ENCODE results near the gene GLB1L3.

The GLB1L3 gene

DNA sequence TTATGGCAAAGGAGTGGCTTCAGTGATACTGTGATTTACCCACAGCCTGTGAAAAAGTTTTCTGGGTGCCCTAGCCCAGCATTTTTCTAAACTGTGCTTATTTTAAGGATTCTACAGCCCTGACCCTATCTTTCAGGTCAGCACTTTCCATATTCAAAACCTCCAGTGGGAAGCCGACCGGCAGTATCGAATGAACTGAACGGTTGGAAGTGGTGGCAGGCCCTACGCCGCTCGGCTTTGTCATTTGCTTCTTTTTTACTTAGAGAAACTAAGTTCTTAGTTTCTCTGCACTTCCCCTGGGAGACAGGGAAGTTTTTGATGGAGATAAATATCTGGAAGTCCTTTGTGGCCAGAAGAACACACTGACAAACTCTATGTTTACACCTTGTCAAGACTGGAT lies 56.6 kb downstream of the GLB1L3 start:
- TF ChIP-seq, protein P1, sequence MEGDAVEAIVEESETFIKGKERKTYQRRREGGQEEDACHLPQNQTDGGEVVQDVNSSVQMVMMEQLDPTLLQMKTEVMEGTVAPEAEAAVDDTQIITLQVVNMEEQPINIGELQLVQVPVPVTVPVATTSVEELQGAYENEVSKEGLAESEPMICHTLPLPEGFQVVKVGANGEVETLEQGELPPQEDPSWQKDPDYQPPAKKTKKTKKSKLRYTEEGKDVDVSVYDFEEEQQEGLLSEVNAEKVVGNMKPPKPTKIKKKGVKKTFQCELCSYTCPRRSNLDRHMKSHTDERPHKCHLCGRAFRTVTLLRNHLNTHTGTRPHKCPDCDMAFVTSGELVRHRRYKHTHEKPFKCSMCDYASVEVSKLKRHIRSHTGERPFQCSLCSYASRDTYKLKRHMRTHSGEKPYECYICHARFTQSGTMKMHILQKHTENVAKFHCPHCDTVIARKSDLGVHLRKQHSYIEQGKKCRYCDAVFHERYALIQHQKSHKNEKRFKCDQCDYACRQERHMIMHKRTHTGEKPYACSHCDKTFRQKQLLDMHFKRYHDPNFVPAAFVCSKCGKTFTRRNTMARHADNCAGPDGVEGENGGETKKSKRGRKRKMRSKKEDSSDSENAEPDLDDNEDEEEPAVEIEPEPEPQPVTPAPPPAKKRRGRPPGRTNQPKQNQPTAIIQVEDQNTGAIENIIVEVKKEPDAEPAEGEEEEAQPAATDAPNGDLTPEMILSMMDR (IDR thresholded peaks at IDR 0.05; ENCODE audit: low read depth, low read length) = no peak
- H3K4me3 ChIP-seq (ENCODE audit: low read depth, low read length) = no peak overlapping the region

DNA sequence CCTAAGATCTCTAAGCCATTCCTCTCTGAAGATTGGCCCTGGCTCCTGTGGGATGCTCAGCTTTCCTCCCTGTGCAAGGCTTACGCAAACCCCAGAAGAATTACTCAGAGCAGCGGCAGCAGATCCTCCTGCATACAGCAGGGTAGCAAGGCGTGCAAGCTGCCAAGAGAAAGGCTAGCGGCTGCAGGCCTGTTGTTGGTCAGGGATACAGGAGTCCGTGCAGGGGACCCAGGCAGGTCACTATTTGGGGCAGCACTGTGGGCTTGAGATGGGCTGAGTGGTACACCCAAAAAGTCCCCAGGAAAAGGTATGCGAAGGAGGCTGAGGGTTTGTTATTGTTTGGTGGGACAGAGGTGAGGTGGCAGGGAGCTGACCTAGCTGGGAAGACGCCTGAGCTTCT lies 57.1 kb downstream of the GLB1L3 start:
- TF ChIP-seq, protein P1 (IDR thresholded peaks at IDR 0.05; ENCODE audit: low read depth, low read length) = no peak
- H3K4me3 ChIP-seq (ENCODE audit: low read depth, low read length) = no peak overlapping the region

DNA sequence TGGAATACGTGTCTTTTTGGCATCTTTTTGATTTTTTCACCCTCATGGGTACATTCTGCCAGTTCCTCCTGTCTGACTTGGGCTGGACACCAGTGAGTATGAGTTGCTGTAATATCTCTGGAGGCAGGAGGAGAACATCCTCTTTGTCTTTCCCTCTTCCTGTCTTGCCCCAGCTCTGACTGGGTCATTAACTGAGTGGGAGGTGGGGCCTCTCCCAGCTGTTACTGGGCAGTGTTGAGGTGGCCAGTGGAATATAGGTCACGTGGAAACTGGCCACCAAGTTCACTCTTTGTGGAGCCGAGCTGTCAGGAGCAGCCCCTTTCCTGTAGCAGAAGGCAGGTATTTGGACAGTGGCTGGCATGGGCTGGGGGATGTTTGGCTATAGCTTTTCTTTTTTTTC lies 57.8 kb downstream of the GLB1L3 start:
- TF ChIP-seq, protein P1 (IDR thresholded peaks at IDR 0.05; ENCODE audit: low read depth, low read length) = no peak
- H3K4me3 ChIP-seq (ENCODE audit: low read depth, low read length) = no peak overlapping the region

DNA sequence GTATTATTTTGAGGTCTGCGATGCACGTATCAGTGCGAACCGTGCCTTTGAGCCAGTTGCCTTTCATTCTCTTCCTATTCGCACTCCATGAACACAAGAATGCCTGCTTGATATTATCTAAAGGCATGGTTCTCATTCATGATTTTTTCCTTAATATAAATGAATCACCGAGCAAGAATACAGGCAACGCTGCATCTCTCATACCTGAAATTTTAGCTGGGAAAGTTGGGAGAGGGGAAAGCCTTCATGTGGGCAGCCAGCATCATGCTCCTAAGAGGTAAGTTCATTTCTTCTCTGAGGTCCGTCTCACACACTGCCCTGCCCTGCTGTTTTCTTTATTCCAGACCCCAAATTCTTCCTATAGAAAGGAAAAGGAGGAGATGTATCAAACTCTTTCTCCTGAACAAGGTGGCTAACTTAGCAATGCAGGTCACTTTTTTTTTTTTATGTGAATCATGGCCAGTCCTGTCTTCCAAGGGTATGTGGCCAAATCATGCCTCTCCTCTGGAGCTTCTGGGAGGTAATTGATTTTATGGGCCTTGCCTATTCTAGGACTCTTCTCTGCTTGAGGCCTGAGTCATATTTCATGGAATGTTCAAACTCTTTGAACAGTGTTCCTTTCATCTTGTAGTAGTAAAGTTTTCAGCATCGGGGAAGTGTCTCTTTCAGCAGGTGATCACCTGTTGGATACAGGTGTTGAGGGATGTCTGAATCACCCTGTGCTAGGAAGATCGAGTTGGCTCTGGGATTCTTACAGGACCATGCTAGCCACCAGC lies 58.8 kb downstream of the GLB1L3 start:
- H3K4me3 ChIP-seq (ENCODE audit: low read depth, low read length) = no peak overlapping the region
- TF ChIP-seq, protein P1 (IDR thresholded peaks at IDR 0.05; ENCODE audit: low read depth, low read length) = no peak

DNA sequence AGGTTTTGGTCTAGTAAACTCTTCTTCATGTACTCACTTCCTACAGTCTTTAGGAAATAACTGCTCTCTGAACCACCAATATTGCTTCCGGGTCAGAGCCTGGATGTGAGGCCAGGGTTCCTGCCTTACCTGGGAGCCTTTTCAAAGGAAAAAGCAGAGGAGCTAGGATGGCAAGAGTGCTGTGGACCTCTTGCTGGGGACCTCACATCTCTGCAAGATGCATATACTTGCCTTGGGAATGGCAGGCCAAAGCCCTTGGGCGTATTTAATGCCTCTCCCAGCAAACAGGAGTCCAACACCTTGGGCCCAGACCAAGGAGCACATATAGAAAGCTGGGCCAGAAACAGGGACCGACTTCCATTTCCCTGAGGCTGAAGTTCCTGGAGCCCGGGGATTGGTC lies 60.9 kb downstream of the GLB1L3 start:
- H3K4me3 ChIP-seq (ENCODE audit: low read depth, low read length) = no peak overlapping the region
- TF ChIP-seq, protein P1 (IDR thresholded peaks at IDR 0.05; ENCODE audit: low read depth, low read length) = no peak

DNA sequence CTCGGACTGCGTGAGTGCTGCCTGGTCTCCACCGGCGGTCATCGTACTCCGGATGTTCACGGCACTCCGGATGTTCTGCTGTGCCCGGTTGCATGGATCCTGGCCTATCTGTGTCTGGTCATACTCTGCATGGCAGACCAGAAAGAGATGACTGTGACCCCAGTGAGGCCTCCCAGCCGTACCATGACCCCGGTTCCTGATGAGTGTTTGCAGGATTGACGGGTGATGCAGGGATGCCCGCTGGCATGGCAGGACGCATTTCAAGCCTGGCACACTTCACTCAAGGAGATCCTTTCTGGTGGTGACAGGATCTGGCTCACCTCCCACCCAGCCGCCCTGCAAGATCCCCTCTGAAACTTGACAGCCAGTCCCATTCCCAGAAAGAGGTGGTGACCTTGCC lies 61.9 kb downstream of the GLB1L3 start:
- no peak overlapping the region for H3K4me3 ChIP-seq (ENCODE audit: low read depth, low read length)
- TF ChIP-seq, protein P1 (IDR thresholded peaks at IDR 0.05; ENCODE audit: low read depth, low read length) = no peak

DNA sequence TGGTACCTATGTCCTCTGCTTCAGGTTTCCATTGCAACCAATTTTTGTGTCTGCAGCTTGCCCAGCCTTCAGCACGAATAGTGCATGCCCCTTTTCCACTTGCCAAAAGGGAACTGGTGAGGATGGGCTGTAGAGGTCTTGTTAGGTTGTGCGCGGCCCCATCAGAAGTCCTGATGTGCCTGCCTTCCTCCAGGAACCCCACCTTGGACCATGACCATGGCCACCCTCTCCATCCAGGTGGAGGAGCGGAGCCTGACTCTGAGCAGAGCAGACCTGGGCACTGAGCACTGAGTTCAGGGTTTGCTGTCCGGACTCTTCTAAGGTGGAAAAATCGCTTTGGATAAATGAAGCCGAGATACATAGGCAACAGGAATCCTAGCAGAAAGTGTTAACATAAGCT lies 62.5 kb downstream of the GLB1L3 start:
- TF ChIP-seq, protein P1 (IDR thresholded peaks at IDR 0.05; ENCODE audit: low read depth, low read length) = no peak

More for the DNA sequence above, 62.5 kb downstream of the GLB1L3 start:
- H3K4me3 ChIP-seq (ENCODE audit: low read depth, low read length) = no peak overlapping the region

Measured in WI38 (cell line).